Transverse colon (tissue), 4 donors: ENCODE measurements around the gene DISP3. TPM values are rescaled to one million over a fixed set of nuclear protein-coding genes. Genes with fewer than 3 reads are reported as not detected.

Source experiments
- DNase-seq: peaks from one replicate; pipeline ENCODE4 v3.0.0-alpha.2; 2019
- H3K27ac ChIP-seq, 4 donors: fragments of 200-600 bp; sonication (generic); 2 replicates each; pipeline ENCODE4 v1.5.1; 2016 to 2018; ENCODE audit warnings: inconsistent platforms in 4 of 4
- H3K27me3 ChIP-seq: fragments of 200-600 bp; sonication (generic); 2 replicates; pipeline ENCODE4 v1.5.1; 2017; ENCODE audit warnings: inconsistent platforms
- H3K36me3 ChIP-seq, 4 donors: fragments of 200-600 bp; sonication (generic); 2 replicates each; pipeline ENCODE4 v1.5.1; 2017 to 2019; ENCODE audit warnings: inconsistent platforms in 4 of 4
- H3K4me1 ChIP-seq, 4 donors: fragments of 200-600 bp; sonication (generic); 2 replicates each; pipeline ENCODE4 v1.5.1; 2017 to 2020; ENCODE audit warnings: inconsistent platforms in 4 of 4
- H3K4me3 ChIP-seq, 4 donors: fragments of 200-600 bp; sonication (generic); 1 replicate in 1 of 4; 2 replicates in 3 of 4; pipeline versions ENCODE4 v1.5.1 to v1.6.1; 2017 to 2019; ENCODE audit warnings: inconsistent platforms in 4 of 4
- H3K9me3 ChIP-seq, 2 donors: fragments of 200-600 bp; sonication (generic); 2 replicates each; pipeline ENCODE4 v1.5.1; 2017 to 2019; ENCODE audit warnings: inconsistent platforms in 2 of 2
- CTCF ChIP-seq, 5 experiments: fragments of 200-600 bp in 3 of 5; fragments of 450-650 bp in 2 of 5; sonication (generic) in 3 of 5; IDR thresholded peaks; 1 replicate in 2 of 5; 2 replicates in 3 of 5; pipeline ENCODE4 v1.5.1; 2016 to 2017; ENCODE audit warnings: antibody characterized with exemption in 5 of 5, inconsistent platforms in 3 of 5, mild to moderate bottlenecking in 2 of 5, moderate library complexity in 1 of 5
- EP300 ChIP-seq: sonication (generic); formaldehyde crosslinking; IDR thresholded peaks from one replicate; pipeline ENCODE4 v1.6.1; 2017; ENCODE audit warnings: antibody characterized with exemption, low read depth
- POLR2A ChIP-seq: fragments of 450-650 bp; IDR thresholded peaks from one replicate; pipeline ENCODE4 v1.6.1; 2016; ENCODE audit warnings: antibody characterized with exemption, mild to moderate bottlenecking, moderate library complexity
- POLR2AphosphoS5 ChIP-seq, 3 donors: sonication (generic); formaldehyde crosslinking; IDR thresholded peaks; one replicate each; pipeline ENCODE4 v1.6.1; 2016; ENCODE audit warnings: antibody characterized with exemption in 3 of 3
- WGBS, 2 donors: methylation state at CpG; one replicate each; pipeline ENCODE4 v1.1.5; 2018; ENCODE audit warnings: low coverage in 1 of 2; 5-methylcytosine and 5-hydroxymethylcytosine counted together
- in situ Hi-C, 4 donors: fragments of 200-750 bp; cut with MboI; loops; one replicate each; pipeline versions ENCODE4 v1.15.0 to v1.15.1; 2017; ENCODE audit warnings: low sequenced_read_pairs in 3 of 4, low pct_ligation_motif_present in 1 of 4, low pct_unique_long_range_greater_than_20kb in 1 of 4
- intact Hi-C: fragments of 100-400 bp; cut with DNase I; formaldehyde crosslinking; loops from one replicate; pipeline ENCODE4 v1.15.1; 2023; ENCODE audit warnings: low total_unique reads
- total RNA-seq, 4 donors: library from RNA; depleted of rRNA; stranded (reverse); fragments of >200 nt; gene quantifications; one replicate each; pipeline ENCODE4 v1.1.0, GENCODE V29; 2016

Gene DISP3
- total RNA-seq, 4 donors from 2014 or later = under 0.01 to 2.6 (median 0.16) TPM; not detected in 1

- no peak for DNase-seq
- in situ Hi-C loops (no loop called here), intact Hi-C loops (no loop called here)
- no peak overlapping the region for H3K4me3 ChIP-seq
- 51% methylated on average over 7 of the region's 7 CpGs; no CpG with 5 or more reads in 1 of the 2 donors for WGBS, 2 donors
- H3K9me3 ChIP-seq = no peaks in the 10 kb centered on the region
- no peak overlapping the region for H3K27ac ChIP-seq
- TF ChIP-seq CTCF (IDR thresholded peaks at IDR 0.05) (no peak), EP300 (no peak), POLR2A (no peak), POLR2AphosphoS5 (IDR thresholded peaks at IDR 0.05) (no peak)
- H3K36me3 ChIP-seq = no peaks in the 10 kb centered on the region
- H3K4me1 ChIP-seq = no peaks in the 10 kb centered on the region
- peaks cover 18% of the 10 kb centered on the region for H3K27me3 ChIP-seq
Measured at GRCh38 chr1:11492235-11492634, 13.3 kb downstream of the DISP3 start.

- H3K4me3 ChIP-seq = no peak overlapping the region
- in situ Hi-C loops (no loop called here), intact Hi-C loops (no loop called here)
- H3K9me3 ChIP-seq = no peaks in the 10 kb centered on the region
- no peaks in the 10 kb centered on the region for H3K36me3 ChIP-seq
- no peak for DNase-seq
- H3K27ac ChIP-seq = no peak overlapping the region
- TF ChIP-seq POLR2A (no peak), CTCF (IDR thresholded peaks at IDR 0.05) (no peak), POLR2AphosphoS5 (IDR thresholded peaks at IDR 0.05) (no peak), EP300 (no peak)
- WGBS, 2 donors = 75 to 86% methylated on average over 5 to 9 of the region's 9 CpGs
- peaks cover 10% of the 10 kb centered on the region for H3K27me3 ChIP-seq
- no peaks in the 10 kb centered on the region for H3K4me1 ChIP-seq
Measured at GRCh38 chr1:11493972-11494655, 15.2 kb downstream of the DISP3 start.

DNA sequence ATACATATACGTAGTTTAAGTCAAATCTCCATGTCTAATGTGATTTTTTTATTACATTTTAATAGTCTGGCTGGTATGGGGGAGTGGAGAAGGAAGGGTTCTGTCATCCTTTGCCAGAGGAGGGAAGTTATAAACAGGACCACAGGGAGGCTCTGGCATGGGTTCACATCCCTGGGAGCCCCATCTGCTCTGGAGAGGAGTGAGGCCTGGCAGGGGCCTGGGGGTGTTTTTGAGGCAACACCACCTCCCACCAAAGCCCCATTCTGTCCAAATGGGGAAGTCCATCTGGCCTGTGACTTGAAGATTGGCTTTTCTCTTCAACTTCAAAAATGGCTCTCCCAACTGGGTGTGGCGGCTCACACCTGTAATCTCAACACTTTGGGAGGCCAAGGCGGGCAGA lies 15.8 kb downstream of the DISP3 start:
- Histone ChIP-seq H3K4me1 (no peaks in the 10 kb centered on the region), H3K9me3 (no peaks in the 10 kb centered on the region), H3K36me3 (no peaks in the 10 kb centered on the region), H3K27me3 (peaks cover 4% of the 10 kb centered on the region), H3K4me3 (no peak overlapping the region), H3K27ac (no peak overlapping the region)
- in situ Hi-C loops (no loop called here), intact Hi-C loops (no loop called here)
- no peak for TF ChIP-seq POLR2AphosphoS5 (IDR thresholded peaks at IDR 0.05)
- TF ChIP-seq CTCF (IDR thresholded peaks at IDR 0.05) = no peak
- TF ChIP-seq POLR2A = no peak
- no peak for TF ChIP-seq EP300
- DNase-seq = no peak
- WGBS, 2 donors = 79 to 95% methylated on average over 3 of the region's 3 CpGs

DNA sequence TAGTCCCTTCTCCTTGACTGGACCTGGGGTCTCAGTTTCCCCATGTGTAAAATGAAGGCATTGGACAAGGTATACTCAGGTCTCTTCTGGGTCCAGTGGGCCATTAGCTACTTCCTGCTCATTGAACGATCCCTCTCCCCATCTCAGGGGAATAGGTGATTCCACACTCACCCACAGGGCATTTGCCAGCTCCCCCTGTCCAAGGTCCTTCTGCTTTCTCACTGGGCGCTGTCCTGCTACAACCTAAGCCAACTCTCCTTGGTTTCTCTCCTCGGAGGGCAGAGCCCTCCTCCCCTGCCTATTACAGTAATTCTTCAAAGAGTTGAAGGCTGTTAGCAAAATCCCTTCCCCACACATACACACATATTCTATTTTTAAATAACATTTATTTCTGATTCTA lies 16.6 kb downstream of the DISP3 start:
- Histone ChIP-seq H3K4me3 (no peak overlapping the region), H3K4me1 (no peaks in the 10 kb centered on the region), H3K27ac (no peak overlapping the region), H3K27me3 (no peaks in the 10 kb centered on the region), H3K36me3 (no peaks in the 10 kb centered on the region), H3K9me3 (no peaks in the 10 kb centered on the region)
- no peak for TF ChIP-seq POLR2AphosphoS5 (IDR thresholded peaks at IDR 0.05)
- TF ChIP-seq EP300 = no peak
- TF ChIP-seq POLR2A = no peak
- no peak for TF ChIP-seq CTCF (IDR thresholded peaks at IDR 0.05)
- DNase-seq = no peak
- intact Hi-C loops = no loop called here
- WGBS, 2 donors = 54 to 63% methylated on average over 2 to 3 of the region's 3 CpGs
- in situ Hi-C loops = no loop called here
